ENCODE data around the gene TNNI2.

Gene TNNI2

GRCh38 chr11:1838426-1839144 lies at the start of gene TNNI2:
TNNI2 (plus strand) TSS chr11:1838981; CDS start chr11:1839697, 716 bp downstream.
- DNase-seq (ENCODE audit: low read depth) = no peak
- no peak for TF ChIP-seq CTCF (conservative IDR thresholded peaks at IDR 0.05; ENCODE audit: low read depth, low read length)
- H3K4me3 ChIP-seq (ENCODE audit: low read length) = no peak within 1 kb of the TSS

GRCh38 chr11:1791912-1792311 lies 46.9 kb upstream of the TNNI2 start:
- no peak overlapping the region for H3K4me3 ChIP-seq (ENCODE audit: low read length)
- no peak for TF ChIP-seq CTCF (conservative IDR thresholded peaks at IDR 0.05; ENCODE audit: low read depth, low read length)
- no peak for DNase-seq (ENCODE audit: low read depth)

GRCh38 chr11:1792461-1792860 lies 46.3 kb upstream of the TNNI2 start:
- no peak for TF ChIP-seq CTCF (conservative IDR thresholded peaks at IDR 0.05; ENCODE audit: low read depth, low read length)
- no peak overlapping the region for H3K4me3 ChIP-seq (ENCODE audit: low read length)
- no peak for DNase-seq (ENCODE audit: low read depth)

DNA sequence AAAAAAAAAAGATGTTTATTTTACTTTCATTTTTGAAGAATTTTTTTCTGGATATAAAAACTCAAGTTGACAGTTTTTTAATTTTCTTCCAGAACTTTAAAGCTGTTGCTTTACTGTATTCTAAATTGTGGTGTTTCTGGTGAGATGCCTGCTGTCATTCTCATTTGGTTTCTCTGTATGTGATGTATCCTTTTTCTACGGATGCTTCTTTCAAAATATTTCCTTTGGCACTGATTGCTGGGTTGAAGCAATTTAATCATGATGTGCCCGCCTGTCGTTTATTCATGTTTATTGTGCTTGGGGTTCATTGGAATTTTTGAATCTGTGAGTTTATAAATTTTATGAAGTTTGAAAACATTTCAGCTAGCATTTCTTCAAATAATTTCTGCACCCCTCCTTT lies 45.7 kb upstream of the TNNI2 start:
- DNase-seq (ENCODE audit: low read depth) = no peak
- no peak for TF ChIP-seq CTCF (conservative IDR thresholded peaks at IDR 0.05; ENCODE audit: low read depth, low read length)
- H3K4me3 ChIP-seq (ENCODE audit: low read length) = no peak overlapping the region

- H3K4me3 ChIP-seq (ENCODE audit: low read length) = no peak overlapping the region
- TF ChIP-seq CTCF (conservative IDR thresholded peaks at IDR 0.05; ENCODE audit: low read depth, low read length) = no peak
Observed at GRCh38 chr11:1796413-1797011, 42.3 kb upstream of the TNNI2 start.

DNA sequence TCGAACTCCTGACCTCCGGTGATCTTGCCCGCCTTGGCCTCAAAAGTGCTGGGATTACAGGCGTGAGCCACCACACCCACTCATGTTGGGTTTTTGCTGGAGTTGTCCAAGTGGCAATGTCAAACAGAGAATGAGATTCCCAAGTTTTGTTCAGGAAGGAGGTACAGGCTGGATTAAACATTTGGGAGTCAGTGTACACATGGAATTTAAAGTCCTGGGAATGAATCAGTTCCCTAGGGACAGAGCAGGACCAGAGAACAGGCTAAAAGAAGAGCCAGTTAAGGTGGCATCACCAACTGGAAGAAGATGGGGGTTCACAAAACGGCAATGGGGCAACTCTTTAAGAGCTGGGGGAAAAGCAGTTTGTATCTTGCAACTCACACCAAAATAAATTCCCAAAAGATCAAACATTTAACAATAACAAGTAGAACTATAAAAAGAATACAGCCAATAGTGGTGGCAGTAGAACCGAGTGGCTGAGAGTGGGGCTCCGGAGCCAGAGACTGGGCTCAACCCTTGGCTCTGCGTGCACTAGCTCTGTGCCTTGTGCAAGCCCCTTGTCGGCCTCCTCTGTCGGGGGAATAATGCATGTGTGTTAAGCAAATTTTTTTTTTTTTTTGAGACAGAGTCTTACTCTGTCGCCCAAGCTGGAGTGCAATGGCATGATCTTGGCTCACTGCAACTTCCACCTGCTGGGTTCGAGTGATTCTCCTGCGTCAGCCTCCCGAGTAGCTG lies 41.2 kb upstream of the TNNI2 start:
- no peak for DNase-seq (ENCODE audit: low read depth)
- no peak for TF ChIP-seq CTCF (conservative IDR thresholded peaks at IDR 0.05; ENCODE audit: low read depth, low read length)
- H3K4me3 ChIP-seq (ENCODE audit: low read length) = no peak overlapping the region

More at GRCh38 chr11:1796413-1797011, 42.3 kb upstream of the TNNI2 start:
- no peak for DNase-seq (ENCODE audit: low read depth)
